HEK293T (cell line): ENCODE measurements around the gene SRRD.

ENCODE experiments used
- FOXK2 ChIP-seq: fragments of 450-650 bp; IDR thresholded peaks from 2 replicates; pipeline ENCODE4 v1.6.1; 2016; ENCODE audit warnings: mild to moderate bottlenecking
- SP1 ChIP-seq: fragments of 450-650 bp; IDR thresholded peaks from 2 replicates; pipeline ENCODE4 v1.6.1; 2017

GRCh38 chr22:26450453-26451185 lies 33.1 kb upstream of the SRRD start:
- TF ChIP-seq SP1 (no peak), FOXK2 (no peak)
